Hippocampal formation (tissue), 2 donors: ENCODE data around the gene SALL4.
"Not testable (repeated sequence)": the region's sequence is repeated elsewhere in the genome, so short reads cannot be mapped to it uniquely, and the experiment has no call there.

Experiments used
- DNase-seq, 2 donors: peaks; one replicate each; lab custom pipeline; 2025; lab: John Stamatoyannopoulos, UW

The SALL4 gene

DNA sequence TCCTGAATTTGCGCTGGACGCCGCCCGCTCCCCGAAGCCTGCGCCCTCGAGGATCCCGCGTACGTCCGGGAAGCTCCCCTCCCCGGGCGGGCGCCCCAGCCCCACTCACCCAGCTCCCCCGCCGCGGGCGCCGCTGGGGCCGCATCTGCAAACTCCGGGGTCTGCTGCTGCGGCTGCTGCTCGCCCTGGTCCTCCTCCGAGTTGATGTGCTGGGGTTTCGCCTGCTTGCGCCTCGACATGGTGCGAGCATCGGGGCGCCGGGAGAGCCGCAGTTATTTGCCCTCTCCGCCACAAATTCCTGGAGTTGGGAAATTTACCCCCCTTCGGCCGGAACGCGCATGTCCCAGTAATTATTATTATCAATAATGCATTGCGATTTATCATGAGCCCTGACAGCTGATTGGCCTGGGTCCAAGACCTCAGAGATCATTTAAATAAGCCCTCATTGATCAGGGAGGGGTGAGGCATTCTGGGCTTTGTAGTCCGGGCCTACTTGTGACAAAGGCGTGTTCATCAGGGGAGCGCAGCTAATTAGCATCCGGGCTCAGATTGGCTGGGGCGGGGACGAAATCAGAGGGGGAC is at the start of gene SALL4:
TSS of gene SALL4 (minus strand) at position 352 of the 582 bp plus-strand sequence. CDS start at position 239, 113 bp downstream.
- no peak for DNase-seq

DNA sequence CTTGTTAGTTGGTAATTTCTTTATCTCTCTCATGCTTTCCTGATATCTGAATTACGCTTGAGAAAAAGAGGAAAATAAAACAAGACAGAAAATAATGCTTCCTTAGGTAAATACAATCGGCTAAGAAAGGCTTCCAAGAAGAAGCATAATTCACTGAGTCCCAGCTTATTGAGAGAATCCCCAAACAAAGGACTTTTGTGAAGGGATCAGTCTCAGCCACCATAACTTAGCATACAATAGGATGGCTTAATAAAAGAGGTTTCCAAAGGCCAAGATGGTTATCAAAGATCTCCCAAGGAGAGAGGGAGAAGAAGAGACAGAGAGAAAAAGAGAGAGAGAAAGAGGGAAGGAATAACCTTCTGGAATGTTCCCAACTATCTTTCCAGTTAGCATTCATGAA is 46.0 kb upstream of the SALL4 start:
- no peak for DNase-seq

DNA sequence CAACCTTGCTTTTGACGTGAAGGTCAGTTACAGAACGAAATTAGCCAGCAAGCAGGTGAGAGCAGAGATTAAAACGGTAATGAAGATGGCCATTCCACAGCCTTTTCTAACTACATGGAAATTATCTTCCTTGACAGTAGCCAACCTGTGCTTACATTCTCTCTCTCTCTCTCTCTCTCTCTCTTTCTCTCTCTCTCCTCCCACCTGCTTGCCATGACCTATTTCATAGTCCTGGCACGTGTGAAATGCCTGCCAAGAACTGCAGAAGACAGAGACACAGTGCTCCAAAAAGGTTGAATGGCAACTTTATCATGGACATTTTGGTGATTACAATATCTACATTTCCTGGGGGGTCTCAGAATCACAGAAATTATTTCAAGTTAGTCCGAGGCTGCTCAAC is 38.5 kb upstream of the SALL4 start:
- DNase-seq: no peak

DNA sequence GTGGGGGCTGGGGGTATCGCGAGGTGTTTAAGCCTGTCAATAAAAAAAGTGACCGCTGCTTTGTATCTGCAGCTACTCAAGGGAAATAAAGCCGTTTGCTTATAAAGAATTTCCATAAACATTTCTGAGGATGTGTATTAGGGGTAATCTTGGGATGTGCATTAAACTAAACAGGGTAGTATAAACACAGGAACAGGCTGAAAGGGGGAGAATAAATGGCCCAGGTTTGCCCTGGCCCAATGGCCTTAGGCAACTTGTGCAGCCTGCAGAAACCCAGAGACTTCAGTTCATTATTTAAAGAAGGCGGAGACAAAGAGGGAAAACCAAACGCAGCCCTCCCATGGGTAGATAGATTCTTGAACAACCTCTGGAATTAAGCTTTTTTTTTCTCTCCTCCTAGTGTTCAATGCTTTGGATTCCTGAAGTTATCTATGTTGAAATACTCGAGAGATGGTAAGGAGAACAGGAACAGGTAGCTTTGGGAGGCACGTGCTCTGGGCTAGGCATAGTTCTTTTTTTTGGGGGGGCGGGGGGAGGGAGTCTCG is 35.6 kb upstream of the SALL4 start:
- DNase-seq: no peak

DNA sequence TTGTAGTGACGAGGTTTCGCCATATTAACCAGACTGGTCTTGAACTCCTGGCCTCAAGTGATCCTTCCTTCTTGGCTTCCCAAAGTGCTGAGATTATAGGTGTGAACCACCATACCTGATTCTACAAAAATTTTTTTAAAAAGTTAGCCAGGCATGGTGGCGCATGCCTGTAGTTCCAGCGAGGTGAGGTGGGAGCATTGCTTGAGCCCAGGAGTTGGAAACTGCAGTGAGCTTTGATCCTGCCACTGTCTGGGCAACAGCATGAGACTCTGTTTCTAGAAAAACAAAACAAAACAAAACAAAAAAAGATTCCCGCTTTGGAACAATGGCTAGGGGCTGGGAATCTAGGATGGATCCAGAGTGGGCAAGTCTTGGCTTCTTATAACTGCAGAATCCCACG is 35.1 kb upstream of the SALL4 start:
- no peak for DNase-seq

DNA sequence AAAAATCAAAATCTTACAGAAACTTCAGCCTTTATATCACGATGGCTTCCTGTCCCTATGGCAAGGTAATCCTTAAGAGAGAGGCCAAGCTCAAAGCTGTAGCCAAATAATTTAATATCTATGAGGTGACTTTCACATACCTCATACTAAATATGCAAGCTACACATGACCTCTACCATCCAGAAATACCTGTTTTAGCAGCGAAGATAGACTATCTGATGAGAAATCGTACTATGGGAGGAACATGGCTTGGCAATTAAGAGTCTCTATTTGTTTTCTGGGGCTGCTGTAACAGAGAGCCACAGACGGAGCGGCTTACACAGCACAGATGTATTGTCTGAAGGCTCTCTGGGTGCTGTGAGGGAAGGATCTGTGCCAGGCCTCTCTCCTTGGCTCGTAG is 31.0 kb upstream of the SALL4 start:
- DNase-seq: no peak

DNA sequence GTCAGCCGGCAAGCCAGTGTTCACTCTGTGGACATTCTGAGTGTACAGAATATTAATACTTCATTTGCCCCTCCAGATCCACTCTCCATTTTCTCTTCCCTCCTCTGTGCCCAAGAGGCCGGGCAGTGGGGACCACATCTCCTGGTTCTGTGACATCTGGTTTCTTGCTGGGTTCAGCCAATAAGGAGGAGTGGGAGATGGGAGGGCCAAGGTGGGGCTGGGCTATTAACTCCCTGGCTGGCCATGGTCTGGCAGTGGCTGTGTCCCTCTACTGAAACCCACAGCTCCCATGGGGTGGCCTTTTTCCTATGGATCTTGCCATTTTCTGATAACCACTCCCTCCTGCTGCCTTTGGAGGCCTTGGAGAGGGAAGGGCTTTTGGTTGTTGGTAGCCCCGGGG is 30.0 kb upstream of the SALL4 start:
- DNase-seq: no peak

DNA sequence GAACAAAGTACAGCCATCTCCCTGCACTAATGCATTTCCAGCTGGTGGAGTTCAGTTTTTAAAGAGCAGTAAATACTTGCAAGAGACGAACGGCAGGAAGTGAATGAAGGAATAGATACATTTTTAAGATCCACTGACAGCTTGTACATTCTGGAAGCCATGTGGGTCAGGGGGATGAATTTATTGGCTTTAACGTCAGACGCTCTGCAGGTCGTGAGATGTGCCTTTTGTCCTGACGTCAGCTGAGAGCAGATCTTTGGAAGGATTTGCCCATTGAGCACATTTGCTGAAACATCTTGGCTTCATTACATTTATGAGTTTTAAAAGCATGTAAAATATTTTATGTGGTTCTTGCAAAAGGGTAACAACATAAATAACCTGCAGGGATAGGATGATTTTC is 29.5 kb upstream of the SALL4 start:
- no peak for DNase-seq

DNA sequence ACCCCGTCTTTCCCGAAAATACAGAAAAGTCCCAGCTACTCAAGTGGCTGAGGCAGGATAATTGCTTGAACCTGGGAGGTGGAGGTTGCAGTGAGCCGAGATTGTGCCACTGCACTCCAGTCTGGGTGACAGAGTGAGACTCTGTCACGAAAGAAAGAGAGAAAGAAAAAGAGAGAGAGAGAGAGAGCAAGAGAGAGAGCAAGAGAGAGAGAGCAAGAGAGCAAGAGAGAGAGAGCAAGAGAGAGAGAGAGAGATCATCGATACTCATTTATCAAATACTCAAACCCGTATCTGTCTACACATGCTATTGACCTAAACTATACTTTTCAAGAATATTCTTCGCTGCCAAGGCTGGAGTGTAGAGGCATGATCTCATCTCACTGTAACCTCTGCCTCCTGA is 28.2 kb upstream of the SALL4 start:
- DNase-seq: no peak

DNA sequence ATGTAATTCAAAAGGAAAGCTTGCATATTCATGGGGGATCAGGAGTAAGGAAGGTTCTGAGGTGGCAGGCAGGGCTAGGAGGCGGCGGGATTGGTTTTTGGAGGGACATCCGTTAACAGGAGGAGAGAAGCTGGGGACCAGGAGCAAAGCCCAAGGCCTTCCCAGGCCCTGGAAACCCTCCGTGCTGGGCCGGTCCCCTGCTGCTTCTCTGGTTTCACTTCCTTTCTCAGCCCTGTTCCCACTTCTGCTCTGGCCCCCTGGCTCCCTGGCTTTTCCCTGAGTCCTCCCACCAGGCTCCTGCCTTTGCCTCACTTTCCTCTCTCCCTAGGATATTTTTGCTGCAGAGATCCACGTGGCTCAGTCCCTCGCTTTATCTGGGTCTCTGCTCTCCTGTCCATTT is 26.4 kb upstream of the SALL4 start:
- no peak for DNase-seq

DNA sequence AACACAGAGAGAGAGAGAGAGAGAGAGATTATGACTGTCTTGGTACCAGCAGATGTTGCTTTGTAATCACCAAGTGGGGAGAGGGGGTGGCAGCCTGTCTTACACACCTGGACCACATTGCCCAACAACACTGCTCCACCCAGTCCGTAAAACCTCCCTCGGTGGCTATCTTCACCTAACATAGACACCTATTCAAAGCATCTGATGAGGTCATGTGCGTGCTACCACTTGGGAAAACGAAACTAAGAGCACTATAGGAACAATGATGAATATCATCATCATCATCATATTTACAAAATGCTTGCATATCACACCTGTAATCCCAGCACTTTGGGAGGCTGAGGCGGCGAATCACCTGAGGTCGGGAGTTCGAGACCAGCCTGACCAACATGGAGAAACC is 24.1 kb upstream of the SALL4 start:
- no peak for DNase-seq

DNA sequence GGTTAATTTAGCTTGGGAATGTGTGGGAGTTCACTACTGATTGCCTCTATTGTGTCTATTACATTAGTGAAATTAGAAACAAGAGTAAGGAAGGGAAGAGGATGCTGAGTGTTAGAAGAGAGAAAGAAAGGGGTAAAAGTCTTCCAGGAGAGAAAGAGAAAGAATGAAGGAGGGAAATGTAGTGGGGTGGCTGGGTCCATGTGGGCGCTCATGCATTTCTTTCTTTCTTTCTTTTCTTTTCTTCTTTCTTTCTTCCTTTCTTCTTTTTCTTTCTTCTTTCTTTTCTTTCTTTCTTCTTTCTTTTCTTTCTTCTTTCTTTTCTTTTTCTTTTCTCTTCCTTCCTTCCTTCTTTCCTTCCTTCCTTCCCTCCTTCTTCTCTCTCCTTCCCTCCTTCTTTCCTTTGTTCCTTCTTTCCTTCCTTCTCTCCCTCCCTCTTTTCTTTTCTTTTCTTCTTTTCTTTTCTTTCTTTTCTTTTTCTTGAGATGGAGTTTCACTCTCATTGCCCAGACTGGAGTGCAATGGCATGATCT is 16.2 kb upstream of the SALL4 start:
- no peak for DNase-seq

DNA sequence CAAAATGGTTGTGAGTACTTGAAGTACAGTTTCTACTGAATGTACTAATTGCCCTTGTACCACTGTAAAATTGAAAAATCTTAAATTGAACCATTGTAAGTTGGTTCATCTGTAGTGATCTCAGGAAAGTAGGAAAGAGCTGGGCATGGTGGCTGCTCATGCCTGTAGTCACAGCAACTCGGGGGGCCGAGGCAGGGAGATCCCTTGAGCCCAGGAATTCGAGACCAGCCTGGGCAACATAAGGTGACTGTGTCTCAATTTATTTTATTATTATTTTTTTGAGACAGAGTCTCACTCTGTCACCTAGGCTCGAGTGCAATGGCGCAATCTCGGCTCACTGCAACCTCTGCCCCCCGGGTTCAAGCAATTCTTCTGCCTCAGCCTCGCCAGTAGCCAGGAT is 14.5 kb upstream of the SALL4 start:
- not testable (repeated sequence) for DNase-seq

DNA sequence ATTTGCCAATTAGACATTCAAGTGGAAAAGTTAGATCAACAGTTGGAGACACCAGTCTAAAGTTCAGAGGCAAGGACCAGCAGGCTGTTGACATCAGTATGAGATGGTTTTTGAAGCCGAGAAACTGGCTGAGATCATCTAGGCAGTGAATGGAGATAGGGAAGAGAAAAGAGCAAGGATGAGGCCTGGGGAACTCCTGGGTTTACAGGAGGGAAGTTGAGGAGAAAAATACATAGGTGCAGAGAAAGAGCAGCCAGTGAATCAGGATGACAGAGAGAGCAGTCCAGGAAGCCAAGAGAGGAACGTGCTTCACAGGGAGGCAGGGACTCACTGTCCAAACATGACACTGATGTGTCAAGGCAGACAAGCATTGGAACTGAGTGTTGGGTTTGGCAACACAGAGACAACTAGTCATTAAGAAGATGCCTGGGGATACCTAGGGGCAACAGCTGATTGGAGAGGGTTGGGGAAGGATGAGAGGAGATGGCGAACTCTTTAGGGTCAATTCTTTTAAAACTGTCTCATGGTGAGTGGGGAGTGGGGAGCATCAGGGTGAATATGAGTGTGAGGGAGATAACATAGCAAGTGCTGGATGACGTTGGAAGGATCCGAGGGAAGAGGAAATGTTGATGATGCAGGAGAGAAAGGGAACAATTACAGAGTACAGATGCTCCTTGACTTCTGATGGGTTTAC is 13.2 kb upstream of the SALL4 start:
- DNase-seq: no peak

DNA sequence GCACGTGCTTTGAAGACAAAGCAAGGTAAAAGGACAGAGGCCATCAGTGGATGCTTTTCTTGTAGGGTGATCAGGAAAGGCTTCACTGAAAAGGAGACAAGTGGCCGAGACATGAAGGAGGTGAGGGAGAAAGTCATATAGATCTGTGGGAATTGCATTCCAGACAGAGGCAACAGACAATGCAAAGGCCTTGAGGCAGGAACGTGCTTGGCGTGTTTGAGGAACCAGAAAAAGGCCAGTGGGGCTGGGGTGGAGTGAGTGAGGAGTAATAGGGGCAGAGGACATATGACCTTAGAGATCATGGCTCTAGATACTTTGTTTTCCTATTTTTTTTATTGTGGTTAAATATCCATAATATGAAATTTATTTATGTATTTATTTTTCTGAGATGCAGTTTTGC is 10.5 kb upstream of the SALL4 start:
- no peak for DNase-seq

DNA sequence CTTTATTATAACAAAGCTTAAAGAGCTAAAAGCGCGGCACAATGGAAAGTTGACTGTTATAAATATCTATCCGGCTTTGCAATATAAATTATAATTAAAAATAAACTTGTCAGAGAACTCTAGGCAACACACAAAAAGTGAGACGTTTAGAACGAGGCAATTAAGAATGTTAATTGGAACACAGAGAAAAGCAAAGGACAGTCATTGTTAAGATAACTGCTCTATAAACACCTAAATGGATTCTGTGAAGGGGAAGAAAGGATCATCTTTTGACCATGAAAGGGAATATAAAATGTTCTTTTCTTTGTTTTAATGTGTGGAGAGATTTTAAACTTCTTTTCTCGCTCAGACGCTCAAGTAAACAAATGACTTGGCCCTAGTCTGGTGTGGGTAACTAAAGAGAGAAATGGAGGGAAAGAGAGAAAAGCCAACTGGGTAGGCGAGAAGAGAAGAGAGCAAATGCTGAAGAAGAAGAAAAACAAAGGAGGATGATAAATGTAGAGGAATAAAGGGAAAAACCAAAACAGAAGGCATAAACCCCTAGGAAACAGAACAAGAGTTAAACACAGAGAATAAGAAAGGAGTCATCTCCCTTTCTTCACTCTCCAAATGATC is 9.3 kb upstream of the SALL4 start:
- no peak for DNase-seq

DNA sequence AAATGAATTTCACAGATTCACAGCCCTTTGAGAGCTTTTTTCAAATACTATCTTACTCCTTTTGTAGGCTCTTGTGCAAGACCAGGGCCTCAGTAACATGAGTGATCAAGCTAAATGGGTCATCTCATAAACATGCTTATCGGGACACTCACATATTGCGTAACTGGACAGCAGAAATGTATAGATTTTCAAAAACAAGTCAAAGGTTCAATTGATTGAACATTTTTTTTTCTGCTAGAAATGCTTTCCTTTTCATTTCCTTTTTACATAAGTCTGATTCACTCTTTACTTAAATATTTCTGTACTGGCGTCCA is 8.7 kb upstream of the SALL4 start:
- DNase-seq: no peak

DNA sequence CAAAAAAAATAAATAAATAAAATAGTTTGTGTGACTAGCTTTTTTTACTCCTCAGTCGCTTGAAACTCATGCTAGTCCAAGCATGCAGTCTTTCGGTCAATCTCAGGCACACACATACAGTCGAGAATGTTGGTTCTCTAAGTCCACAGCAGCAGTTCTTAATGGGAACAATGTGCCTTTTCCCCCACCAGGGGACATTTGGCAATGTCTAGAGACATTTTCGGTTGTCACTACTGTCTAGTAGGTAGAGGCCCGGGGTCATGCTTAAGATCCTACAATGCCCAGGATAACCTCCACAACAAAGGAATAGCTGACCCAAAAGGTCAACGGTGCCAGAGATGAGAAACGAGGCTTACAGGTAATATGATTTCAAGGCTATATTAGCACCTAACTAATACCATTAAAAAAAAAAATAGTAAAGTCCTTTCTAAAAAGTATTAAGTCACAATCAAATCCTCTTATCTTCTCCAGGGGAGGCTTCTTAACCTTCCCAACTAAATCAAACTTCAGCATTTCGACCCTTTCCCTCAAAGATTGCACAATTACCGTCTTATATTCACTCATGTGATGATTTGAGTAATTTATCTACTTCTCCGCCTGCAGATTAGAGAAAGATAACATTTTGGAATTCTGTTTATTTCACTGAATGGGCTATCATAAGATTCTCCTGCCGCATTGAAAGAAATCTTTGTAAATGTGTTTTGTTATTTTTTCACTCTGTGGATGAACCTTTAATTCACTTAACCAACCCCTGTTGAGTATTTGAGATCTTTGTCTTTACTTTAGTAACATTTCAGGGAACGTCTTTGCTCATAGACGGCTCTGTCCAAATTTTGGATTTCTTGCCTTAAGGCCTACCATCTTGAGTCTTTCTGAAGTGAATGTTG is 8.1 kb upstream of the SALL4 start:
- DNase-seq: no peak

DNA sequence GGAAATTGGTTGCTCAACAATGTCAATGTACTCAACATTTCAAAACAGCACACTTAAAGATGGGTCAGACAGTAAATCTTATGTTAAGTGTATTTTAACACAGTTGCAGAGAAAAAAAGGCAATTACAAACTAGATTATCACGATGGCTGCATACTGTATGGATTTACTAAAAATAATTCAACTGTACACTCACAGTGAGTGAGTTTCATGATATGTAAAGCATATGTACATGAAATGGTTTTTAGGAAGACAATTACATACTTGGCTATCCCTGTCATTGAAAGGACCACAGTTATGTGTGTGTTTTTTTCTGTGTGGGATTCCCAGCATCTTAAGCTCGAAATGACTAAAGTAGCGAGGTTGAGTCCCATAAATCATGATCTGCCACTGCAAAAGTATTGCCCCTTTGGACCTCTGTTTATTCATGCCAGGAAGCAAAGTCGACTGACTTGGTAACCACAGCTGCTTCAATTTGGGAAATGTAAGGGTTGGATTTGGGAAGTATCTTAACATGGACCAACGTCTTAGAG is 5.5 kb upstream of the SALL4 start:
- no peak for DNase-seq

DNA sequence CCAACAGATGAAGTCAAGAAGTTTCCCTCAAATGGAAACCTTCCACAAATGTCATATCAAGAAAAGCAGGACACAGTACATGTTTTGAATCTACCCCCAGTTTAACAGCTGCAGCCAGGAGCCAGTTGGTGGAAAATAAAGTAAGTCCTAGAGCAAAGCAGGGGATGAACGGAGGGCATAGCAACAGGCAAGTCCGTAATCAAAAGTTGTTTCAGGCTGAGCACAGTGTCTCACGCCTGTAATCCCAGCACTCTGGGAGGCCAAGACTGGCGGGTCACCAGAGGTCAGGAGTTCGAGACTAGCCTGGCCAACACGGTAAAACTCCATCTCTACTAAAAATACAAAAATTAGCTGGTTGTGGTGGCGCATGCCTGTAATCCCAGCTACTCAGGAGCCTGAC is 2.4 kb upstream of the SALL4 start:
- no peak for DNase-seq

DNA sequence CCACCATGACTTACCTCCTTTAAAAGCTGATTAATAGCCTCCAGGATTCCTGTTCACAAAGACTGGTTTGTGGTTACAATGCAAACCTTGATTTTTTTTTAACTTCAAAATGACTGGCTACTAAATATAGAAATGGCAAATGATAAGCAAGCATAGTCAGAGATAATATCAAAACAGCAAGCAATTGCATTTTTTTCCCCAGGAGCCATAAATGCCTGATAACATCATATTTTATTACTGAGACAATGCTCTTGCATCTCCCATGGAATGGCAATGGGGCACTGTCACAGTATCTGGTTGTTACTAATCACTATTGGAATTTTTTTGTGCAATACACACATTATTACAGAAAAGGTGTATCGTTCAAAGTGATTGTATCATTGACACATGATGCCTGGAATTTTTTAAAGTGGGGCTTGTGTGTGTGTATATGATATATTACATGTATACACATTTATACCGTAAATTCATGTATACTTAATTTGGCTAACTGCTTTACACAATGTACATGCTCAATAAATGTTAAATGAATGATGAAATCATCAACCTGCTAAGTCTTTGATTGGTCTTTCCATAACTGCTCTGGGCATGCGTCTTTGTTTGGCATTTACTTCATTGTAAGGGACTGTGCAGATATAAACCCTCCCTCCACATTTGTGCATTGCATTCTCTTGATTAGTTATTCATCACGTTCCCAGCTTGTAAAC is 980 bp upstream of the SALL4 start:
- DNase-seq: no peak

DNA sequence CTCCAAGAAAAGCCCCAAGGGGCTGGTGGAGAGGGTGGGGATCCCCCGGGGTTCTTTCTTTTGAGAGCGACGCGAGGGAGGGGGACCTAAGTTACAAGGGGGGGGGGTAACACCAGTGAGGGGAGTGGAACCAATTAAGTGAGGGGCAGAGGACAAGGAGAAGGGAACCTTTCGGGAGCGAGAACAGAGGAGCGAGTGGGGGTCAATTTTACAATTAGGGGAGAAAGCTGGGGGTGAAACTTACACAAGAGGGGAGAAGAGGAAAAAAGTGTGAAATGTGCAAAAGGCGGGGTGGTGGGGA is 548 bp downstream of the SALL4 start:
- DNase-seq: no peak
